Gastrocnemius medialis (tissue), 4 donors: Measurements from ENCODE around the gene GARIN5A. TPM values are rescaled to one million over a fixed set of nuclear protein-coding genes. Genes with fewer than 3 reads are reported as not detected.

Experiments
- ATAC-seq, 2 donors: fragments of 150-250 bp; one replicate each; pipeline ENCODE4 v1.9.1; 2016
- DNase-seq, 2 donors: peaks; one replicate each; pipeline ENCODE4 v3.0.0-alpha.2; 2019
- H3K27ac ChIP-seq, 4 donors: fragments of 200-600 bp; sonication (generic); 1 replicate in 1 of 4; 2 replicates in 3 of 4; pipeline ENCODE4 v1.5.1; 2016 to 2018; ENCODE audit warnings: mild to moderate bottlenecking in 2 of 4, moderate library complexity in 1 of 4
- H3K27me3 ChIP-seq, 3 donors: fragments of 200-600 bp; sonication (generic) in 2 of 3; 1 replicate in 1 of 3; 2 replicates in 2 of 3; pipeline versions ENCODE4 v1.5.1 to v1.6.0; 2016 to 2019; ENCODE audit warnings: mild to moderate bottlenecking in 1 of 3, moderate library complexity in 1 of 3
- H3K36me3 ChIP-seq, 2 donors: fragments of 200-600 bp; sonication (generic) in 1 of 2; one replicate each; pipeline ENCODE4 v1.5.1; 2017 to 2018
- H3K4me1 ChIP-seq, 2 donors: fragments of 200-600 bp; sonication (generic) in 1 of 2; one replicate each; pipeline ENCODE4 v1.5.1; 2016 to 2017; ENCODE audit warnings: mild to moderate bottlenecking in 2 of 2
- H3K4me3 ChIP-seq, 4 donors: fragments of 200-600 bp; sonication (generic) in 3 of 4; 1 replicate in 1 of 4; 2 replicates in 3 of 4; pipeline ENCODE4 v1.5.1; 2016 to 2019; ENCODE audit warnings: mild to moderate bottlenecking in 2 of 4
- H3K9me3 ChIP-seq, 3 donors: fragments of 200-600 bp; sonication (generic) in 2 of 3; 1 replicate in 1 of 3; 2 replicates in 2 of 3; pipeline ENCODE4 v1.5.1; 2016 to 2019
- CTCF ChIP-seq, 5 experiments: fragments of 450-650 bp in 3 of 5; fragments of 200-600 bp in 2 of 5; sonication (generic) in 2 of 5; IDR thresholded peaks in 4 of 5; conservative IDR thresholded peaks in 1 of 5; 1 replicate in 4 of 5; 2 replicates in 1 of 5; pipeline ENCODE4 v1.5.1; 2016 to 2019; ENCODE audit warnings: antibody characterized with exemption in 5 of 5, mild to moderate bottlenecking in 3 of 5, moderate library complexity in 3 of 5
- POLR2A ChIP-seq, 2 donors: fragments of 450-650 bp; IDR thresholded peaks; one replicate each; pipeline ENCODE4 v1.6.1; 2017; ENCODE audit warnings: antibody characterized with exemption in 2 of 2, mild to moderate bottlenecking in 2 of 2, moderate library complexity in 2 of 2
- in situ Hi-C, 4 donors: fragments of 200-750 bp; cut with MboI; loops; one replicate each; pipeline versions ENCODE4 v1.15.0 to v1.8.0; 2017; ENCODE audit warnings: low sequenced_read_pairs in 4 of 4
- intact Hi-C: fragments of 100-400 bp; cut with DNase I; formaldehyde crosslinking; loops from one replicate; pipeline ENCODE4 v1.15.1; 2023; ENCODE audit warnings: low total_unique reads
- total RNA-seq, 4 donors: library from RNA; depleted of rRNA; stranded (reverse); fragments of >200 nt; gene quantifications; one replicate each; pipeline versions ENCODE4 v1.1.0 to v1.2.3, GENCODE V29; 2016

GARIN5A gene
- total RNA-seq, 4 donors from 2014 or later: 1.2 to 11.0 (median 1.9) TPM; not detected in 1

GRCh38 chr19:50501568-50502475 lies 25.2 kb upstream of the GARIN5A start:
- DNase-seq: peak; percentile 59 to 92
- Histone ChIP-seq H3K27ac (peak overlapping the region; percentile 97 to 100 (median 97)), H3K9me3 (no peaks in the 10 kb centered on the region), H3K4me1 (peaks cover 14 to 16% of the 10 kb centered on the region in 2 donors), H3K27me3 (no peaks in the 10 kb centered on the region), H3K4me3 (peak overlapping the region; percentile 33 to 71 (median 63)), H3K36me3 (peaks cover 0 to 9% of the 10 kb centered on the region in 2 donors)
- in situ Hi-C loops: no loop called here
- intact Hi-C loops: no loop called here
- TF ChIP-seq CTCF (IDR thresholded peaks at IDR 0.05 in 4 of 5, conservative IDR thresholded peaks at IDR 0.05 in 1 of 5) (no peak), POLR2A (IDR thresholded peaks at IDR 0.05) (peak; percentile 46 to 75)
- peak; percentile 36 to 70 for ATAC-seq

- ATAC-seq: peak; percentile 30 to 34
- intact Hi-C loops: no loop called here
- H3K4me3 ChIP-seq: peak overlapping the region; percentile 59 to 71 (median 63)
- H3K9me3 ChIP-seq: no peaks in the 10 kb centered on the region
- H3K27me3 ChIP-seq: no peaks in the 10 kb centered on the region
- TF ChIP-seq CTCF (IDR thresholded peaks at IDR 0.05 in 4 of 5, conservative IDR thresholded peaks at IDR 0.05 in 1 of 5): no peak
- TF ChIP-seq POLR2A (IDR thresholded peaks at IDR 0.05): no peak
- H3K4me1 ChIP-seq: peaks cover 14 to 16% of the 10 kb centered on the region in 2 donors
- in situ Hi-C loops: no loop called here
- H3K36me3 ChIP-seq: peaks cover 0 to 7% of the 10 kb centered on the region in 2 donors
- peak overlapping the region; percentile 97 to 100 (median 97) for H3K27ac ChIP-seq
- DNase-seq: peak in 1 of 2 donors; percentile 71
These were observed 24.5 kb upstream of the GARIN5A start for GRCh38 chr19:50501186-50501567.

GRCh38 chr19:50500753-50501151 lies 24.1 kb upstream of the GARIN5A start:
- in situ Hi-C loops: no loop called here

GRCh38 chr19:50500060-50500752 lies 23.6 kb upstream of the GARIN5A start:
- no peaks in the 10 kb centered on the region for H3K9me3 ChIP-seq
- intact Hi-C loops (no loop called here), in situ Hi-C loops (no loop called here)
- no peaks in the 10 kb centered on the region for H3K36me3 ChIP-seq
- H3K4me1 ChIP-seq: peaks cover 14 to 16% of the 10 kb centered on the region in 2 donors
- TF ChIP-seq POLR2A (IDR thresholded peaks at IDR 0.05) (peak; percentile 93), CTCF (IDR thresholded peaks at IDR 0.05 in 4 of 5, conservative IDR thresholded peaks at IDR 0.05 in 1 of 5) (peak in 3 of 5 experiments; percentile 21 to 71 (median 69))
- H3K27me3 ChIP-seq: no peaks in the 10 kb centered on the region
- ATAC-seq (peak; percentile 67 to 76), DNase-seq (peak; percentile 84 to 94)
- H3K27ac ChIP-seq: peak overlapping the region; percentile 97 to 100 (median 97)
- H3K4me3 ChIP-seq: peak overlapping the region; percentile 59 to 71 (median 63)

More at GRCh38 chr19:50500753-50501151, 24.1 kb upstream of the GARIN5A start:
- TF ChIP-seq CTCF (IDR thresholded peaks at IDR 0.05 in 4 of 5, conservative IDR thresholded peaks at IDR 0.05 in 1 of 5): no peak
- peak; percentile 76 to 78 for TF ChIP-seq POLR2A (IDR thresholded peaks at IDR 0.05)
- ATAC-seq (peak; percentile 38 to 58), DNase-seq (peak in 1 of 2 donors; percentile 94)
- no peaks in the 10 kb centered on the region for H3K9me3 ChIP-seq
- peaks cover 14 to 16% of the 10 kb centered on the region in 2 donors for H3K4me1 ChIP-seq
- H3K27ac ChIP-seq: peak overlapping the region; percentile 97 to 100 (median 97)
- peaks cover 0 to 2% of the 10 kb centered on the region in 2 donors for H3K36me3 ChIP-seq
- H3K27me3 ChIP-seq: no peaks in the 10 kb centered on the region
- intact Hi-C loops: no loop called here
- H3K4me3 ChIP-seq: peak overlapping the region; percentile 59 to 71 (median 63)
